ENCODE data around the gene NFAM1. TPM values are rescaled to one million over a fixed set of nuclear protein-coding genes. Genes with fewer than 3 reads are reported as not detected.

NFAM1 gene
- total and polyA plus RNA-seq, 12 donors: 0.44 to 11.2 (median 7.1) TPM

DNA sequence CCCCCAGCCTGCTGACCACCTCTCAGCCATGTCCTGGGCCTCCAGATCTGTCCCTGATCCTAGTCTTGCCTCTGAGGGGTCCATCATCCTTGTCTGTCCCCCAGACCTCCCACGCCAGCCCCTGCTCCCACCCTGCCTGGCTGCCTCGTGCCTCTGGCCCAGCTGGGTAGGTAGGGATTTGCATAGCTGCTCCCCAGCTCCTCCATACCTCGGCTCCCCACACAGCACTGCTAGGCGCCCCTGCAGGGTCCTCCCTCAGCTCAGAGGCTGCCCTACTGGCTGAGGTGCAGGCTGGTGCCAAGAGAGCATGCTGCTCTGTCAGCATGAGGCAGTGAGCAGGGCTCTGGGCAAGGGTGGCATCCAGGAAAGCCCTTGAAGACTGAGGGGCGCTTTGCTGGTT is 47.7 kb downstream of the NFAM1 start:
- no peak overlapping the region for H3K27ac ChIP-seq
- no peak overlapping the region for H3K4me3 ChIP-seq
- no peak for DNase-seq
- H3K27me3 ChIP-seq: no peaks in the 10 kb centered on the region
- no peaks in the 10 kb centered on the region for H3K4me1 ChIP-seq (replicated peaks in 1 of 2)
- no peak for TF ChIP-seq POLR2A (IDR thresholded peaks at IDR 0.05)
- TF ChIP-seq, protein P1, sequence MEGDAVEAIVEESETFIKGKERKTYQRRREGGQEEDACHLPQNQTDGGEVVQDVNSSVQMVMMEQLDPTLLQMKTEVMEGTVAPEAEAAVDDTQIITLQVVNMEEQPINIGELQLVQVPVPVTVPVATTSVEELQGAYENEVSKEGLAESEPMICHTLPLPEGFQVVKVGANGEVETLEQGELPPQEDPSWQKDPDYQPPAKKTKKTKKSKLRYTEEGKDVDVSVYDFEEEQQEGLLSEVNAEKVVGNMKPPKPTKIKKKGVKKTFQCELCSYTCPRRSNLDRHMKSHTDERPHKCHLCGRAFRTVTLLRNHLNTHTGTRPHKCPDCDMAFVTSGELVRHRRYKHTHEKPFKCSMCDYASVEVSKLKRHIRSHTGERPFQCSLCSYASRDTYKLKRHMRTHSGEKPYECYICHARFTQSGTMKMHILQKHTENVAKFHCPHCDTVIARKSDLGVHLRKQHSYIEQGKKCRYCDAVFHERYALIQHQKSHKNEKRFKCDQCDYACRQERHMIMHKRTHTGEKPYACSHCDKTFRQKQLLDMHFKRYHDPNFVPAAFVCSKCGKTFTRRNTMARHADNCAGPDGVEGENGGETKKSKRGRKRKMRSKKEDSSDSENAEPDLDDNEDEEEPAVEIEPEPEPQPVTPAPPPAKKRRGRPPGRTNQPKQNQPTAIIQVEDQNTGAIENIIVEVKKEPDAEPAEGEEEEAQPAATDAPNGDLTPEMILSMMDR (IDR thresholded peaks at IDR 0.05): no peak
- H3K9me3 ChIP-seq (replicated peaks in 1 of 3): no peaks in the 10 kb centered on the region
- 81 to 95% (median 88%) methylated on average over 3 to 5 of the region's 5 CpGs for WGBS, 4 donors
- intact Hi-C loops (cut with DNase I): no loop called here
- no peaks in the 10 kb centered on the region for H3K36me3 ChIP-seq (replicated peaks in 1 of 2)

DNA sequence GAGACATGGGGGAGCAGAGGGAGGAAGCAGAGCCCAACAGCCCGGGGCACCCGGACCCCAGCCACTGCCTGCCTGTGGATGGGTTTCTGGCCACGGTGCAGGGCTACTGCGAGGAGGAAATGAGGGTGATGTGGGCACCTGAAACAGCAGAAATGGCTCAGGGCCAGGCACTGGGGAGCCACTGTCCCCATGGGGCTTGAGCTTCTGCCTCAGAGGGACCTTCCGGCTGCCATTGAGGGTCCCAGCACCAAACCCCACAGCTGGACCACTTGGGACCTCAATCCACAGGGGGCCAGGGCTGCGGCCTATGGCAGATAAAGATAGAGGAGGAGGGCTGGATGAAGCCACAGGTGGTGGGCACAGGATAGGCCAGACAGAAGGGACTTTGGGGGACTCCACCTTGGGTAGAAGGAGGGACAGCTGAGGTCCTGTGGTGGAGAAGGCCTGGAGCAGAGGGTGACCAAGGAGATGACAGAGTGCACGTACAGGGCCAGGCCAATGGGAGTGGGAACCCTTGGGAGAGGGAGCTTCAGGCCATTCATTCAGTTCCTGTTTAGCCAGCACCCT is 48.3 kb downstream of the NFAM1 start:
- intact Hi-C loops (cut with DNase I): no loop called here
- Histone ChIP-seq H3K36me3 (replicated peaks in 1 of 2) (no peaks in the 10 kb centered on the region), H3K27me3 (no peaks in the 10 kb centered on the region), H3K4me3 (no peak overlapping the region), H3K4me1 (replicated peaks in 1 of 2) (no peaks in the 10 kb centered on the region), H3K27ac (no peak overlapping the region), H3K9me3 (replicated peaks in 1 of 3) (no peaks in the 10 kb centered on the region)
- TF ChIP-seq POLR2A (IDR thresholded peaks at IDR 0.05): no peak
- TF ChIP-seq, protein P1 (IDR thresholded peaks at IDR 0.05): no peak
- WGBS, 4 donors: 90 to 98% (median 94%) methylated on average over 4 to 7 of the region's 7 CpGs
- no peak for DNase-seq

DNA sequence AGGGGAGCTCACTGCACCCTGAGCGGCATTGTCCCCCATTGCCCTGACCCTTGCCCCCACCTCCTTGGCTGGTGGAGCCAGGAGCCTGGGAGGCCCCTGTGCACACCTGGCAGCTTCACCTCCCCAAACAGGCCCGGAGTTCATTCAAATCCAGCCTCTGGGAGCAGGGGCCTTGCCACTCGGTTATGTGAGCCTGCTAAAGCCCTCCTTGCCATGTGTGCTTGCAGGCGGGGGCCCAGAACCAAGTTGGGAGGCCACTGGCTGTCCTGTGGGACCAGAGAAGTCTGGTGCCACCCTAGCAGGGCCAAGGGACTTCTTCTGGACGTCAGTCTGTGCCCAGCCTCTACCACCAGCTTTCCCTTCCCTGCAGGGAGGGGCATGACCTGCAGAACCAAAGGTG is 48.9 kb downstream of the NFAM1 start:
- H3K9me3 ChIP-seq (replicated peaks in 1 of 3): no peaks in the 10 kb centered on the region
- no peaks in the 10 kb centered on the region for H3K27me3 ChIP-seq
- H3K36me3 ChIP-seq (replicated peaks in 1 of 2): no peaks in the 10 kb centered on the region
- TF ChIP-seq, protein P1 (IDR thresholded peaks at IDR 0.05): no peak
- TF ChIP-seq POLR2A (IDR thresholded peaks at IDR 0.05): no peak
- H3K27ac ChIP-seq: no peak overlapping the region
- H3K4me3 ChIP-seq: no peak overlapping the region
- H3K4me1 ChIP-seq (replicated peaks in 1 of 2): no peaks in the 10 kb centered on the region
- intact Hi-C loops (cut with DNase I): no loop called here
- DNase-seq: no peak
- 79 to 83% (median 83%) methylated on average over 4 to 5 of the region's 5 CpGs; no CpG with 5 or more reads in 1 of the 4 donors for WGBS, 4 donors

DNA sequence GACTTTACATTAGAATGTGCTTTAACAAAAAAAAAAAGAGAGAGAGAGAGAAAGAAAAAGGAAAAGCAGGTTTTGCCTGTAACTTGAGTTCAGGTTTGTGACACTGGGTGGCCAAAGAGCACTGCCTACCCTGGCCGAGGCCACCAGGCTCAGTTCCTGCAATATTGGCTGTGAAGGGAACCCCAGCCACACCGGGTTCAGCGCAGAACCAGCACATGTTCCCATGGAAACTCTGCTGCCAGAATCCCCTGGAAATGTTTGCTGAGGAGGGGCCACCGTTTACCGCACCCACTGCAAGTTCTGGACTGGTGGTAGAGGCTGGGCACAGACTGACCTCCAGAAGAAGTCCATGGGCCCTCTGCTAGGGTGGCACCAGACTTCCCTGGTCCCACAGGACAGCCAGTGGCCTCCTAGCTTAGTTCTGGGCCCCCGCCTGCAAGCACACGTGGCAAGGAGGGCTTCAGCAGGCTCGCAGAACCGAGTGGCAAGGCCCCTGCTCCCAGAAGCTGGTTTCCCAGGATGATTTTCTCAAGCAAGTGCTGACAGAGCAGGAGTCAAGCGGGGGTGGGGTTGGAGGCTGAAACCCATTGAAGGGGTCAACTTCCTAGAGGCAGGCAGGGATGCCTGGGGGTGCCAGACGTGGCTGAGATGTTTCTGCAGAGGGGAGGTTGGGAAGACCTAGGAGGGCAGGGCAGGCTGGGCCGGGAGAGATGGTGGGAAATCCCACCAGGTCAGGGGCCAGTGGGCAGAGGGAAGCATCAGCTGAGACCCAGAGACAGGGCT is 51.2 kb downstream of the NFAM1 start:
- H3K4me3 ChIP-seq: no peak overlapping the region
- no peaks in the 10 kb centered on the region for H3K9me3 ChIP-seq (replicated peaks in 1 of 3)
- H3K4me1 ChIP-seq (replicated peaks in 1 of 2): peaks cover 0 to 10% of the 10 kb centered on the region in 2 donors
- no peak overlapping the region for H3K27ac ChIP-seq
- no peaks in the 10 kb centered on the region for H3K27me3 ChIP-seq
- WGBS, 4 donors: 70 to 84% (median 78%) methylated on average over 6 to 12 of the region's 12 CpGs
- TF ChIP-seq POLR2A (IDR thresholded peaks at IDR 0.05): no peak
- H3K36me3 ChIP-seq (replicated peaks in 1 of 2): no peaks in the 10 kb centered on the region
- intact Hi-C loops (cut with DNase I): no loop called here
- DNase-seq: no peak

All from adrenal gland (tissue), 12 donors.